ELF-1 (cell line): ENCODE results near the gene ZDHHC23.

ENCODE experiments used
- DNase-seq: peaks from one replicate; pipeline ENCODE4 v3.0.0-alpha.2; 2016; ENCODE audit warnings: low read depth, low spot score

ZDHHC23 gene

DNA sequence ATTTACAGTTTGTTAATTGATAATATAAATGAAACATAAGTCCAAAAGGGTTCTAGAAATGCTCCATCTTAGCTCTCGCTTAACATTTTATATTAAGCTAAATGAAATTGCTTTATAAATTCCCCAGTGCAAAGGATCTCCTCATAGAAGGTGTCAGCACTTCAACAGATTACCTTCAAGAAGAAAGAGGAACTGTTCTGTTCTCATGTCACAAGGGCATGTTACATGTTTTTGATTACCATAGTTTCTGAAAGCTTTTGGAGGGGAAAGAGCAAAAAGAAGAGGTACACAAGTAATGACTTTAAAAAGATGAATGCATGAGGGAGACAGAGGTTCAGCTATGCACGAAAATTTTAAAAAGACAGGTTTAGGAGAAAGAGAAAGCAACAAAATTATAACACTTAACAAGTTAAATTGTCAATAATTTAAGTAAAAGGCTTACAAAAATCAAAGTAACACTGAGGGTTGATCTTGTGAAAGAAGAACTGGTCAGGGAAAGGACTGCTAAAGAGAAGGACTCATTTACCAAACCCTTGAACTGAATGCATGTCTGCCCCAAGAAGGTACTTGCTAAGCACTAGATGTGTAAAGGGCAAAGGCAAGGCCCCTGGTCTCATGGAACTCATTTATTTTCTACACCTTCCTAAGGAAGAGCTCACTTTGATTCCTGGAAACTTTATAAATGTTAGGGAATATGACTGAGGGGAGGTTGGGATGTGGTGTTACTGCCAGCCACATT, 63.4 kb downstream of the ZDHHC23 start:
- DNase-seq, result no peak
